ENCODE results near the gene MRPL24. TPM values are rescaled to one million over a fixed set of nuclear protein-coding genes. Genes with fewer than 3 reads are reported as not detected.

MRPL24 gene
- total and polyA plus RNA-seq, 2 of the 4 experiments (the other 2 are of a cell fraction) = 68.8 to 99.5 TPM

GRCh38 chr1:156712626-156713025, 28.3 kb downstream of the MRPL24 start:
- 0 out of 2 replicates have a peak overlapping the region, but pooled peaks have one; percentile 22 for H2BK120ac ChIP-seq (ENCODE audit: low read depth, low read length)
- H3K23ac ChIP-seq (ENCODE audit: low read depth, low read length) = no peak overlapping the region
- H4K8ac ChIP-seq (ENCODE audit: low read depth in 2 of 2, low read length in 2 of 2) = no peak overlapping the region
- in situ Hi-C loops (cut with MboI; ENCODE audit: low sequenced_read_pairs) (no loop called here), intact Hi-C loops (cut with micrococcal nuclease) (no loop called here), dilution Hi-C loops (cut with HindIII; ENCODE audit: low sequenced_read_pairs, unreplicated experiment) (no loop called here)
- BruUV-seq (replicated peaks) = no TSS peak
- 30% methylated on average over 1 of the region's 3 CpGs; no CpG with 5 or more reads in 1 of the 2 experiments for WGBS, 2 experiments (ENCODE audit: extremely low coverage in 2 of 2, insufficient read length in 1 of 2)
- no peaks in the 10 kb centered on the region for H3K27me3 ChIP-seq (ENCODE audit: control insufficient read depth, insufficient read depth, low read length)
- H3K9me3 ChIP-seq (ENCODE audit: control insufficient read depth, insufficient read depth, low read length) = no peaks in the 10 kb centered on the region
- ChIA-PET CTCF (interaction anchor here (0.5 to 4.4 kb wide), 3 partner anchors 11 to 23 kb away, joined by 3 to 24 read pairs (median 18); no protein-coding TSS in a partner anchor), POLR2A (ENCODE audit: unreplicated experiment) (no interaction called here)
- peak overlapping the region; percentile 30 for H3K4ac ChIP-seq (ENCODE audit: low read depth, low read length)
- ATAC-seq (ENCODE audit: low read depth) (no peak), DNase-seq (no peak)
- H3K4me1 ChIP-seq (ENCODE audit: control insufficient read depth, insufficient read depth, low read length) = peaks cover 22% of the 10 kb centered on the region
- no peak overlapping the region for H3K4me3 ChIP-seq (ENCODE audit: insufficient read depth, low read depth, low read length)
- H3K9ac ChIP-seq (ENCODE audit: low read depth, low read length) = no peak overlapping the region
- no peak overlapping the region; the same call in 1 of the 2 replicates for H4K91ac ChIP-seq (ENCODE audit: insufficient read depth, low read depth, low read length)
- H4K20me1 ChIP-seq (ENCODE audit: insufficient read depth, low read length) = no peaks in the 10 kb centered on the region
- no peak overlapping the region for H4K5ac ChIP-seq (ENCODE audit: low read depth, low read length)
- H2BK20ac ChIP-seq (ENCODE audit: low read depth, low read length) = 0 out of 2 replicates have a peak overlapping the region, but pooled peaks have one; percentile 41
- H2AK9ac ChIP-seq (replicated peaks; ENCODE audit: low read depth, low read length, poor library complexity) = peak overlapping the region; percentile 85
- H3K14ac ChIP-seq (replicated peaks; ENCODE audit: low read depth, low read length) = no peak overlapping the region
- H3K27ac ChIP-seq (ENCODE audit: insufficient read depth, low read length) = no peak overlapping the region
- H3K56ac ChIP-seq (ENCODE audit: extremely low read depth, insufficient read depth, low read length) = no peak overlapping the region
- H3K79me1 ChIP-seq (ENCODE audit: low read depth in 1 of 2, low read length in 2 of 2) = 0 out of 4 replicates have a peak, but pooled peaks cover 0 to 4% of the 10 kb centered on the region in 2 experiments
- TF ChIP-seq MAFK (IDR thresholded peaks at IDR 0.05; ENCODE audit: low read depth, low read length) (no peak), BHLHE40 (IDR thresholded peaks at IDR 0.05; ENCODE audit: low read depth, low read length) (no peak), CEBPB (IDR thresholded peaks at IDR 0.05; ENCODE audit: low read depth, low read length) (no peak), NFE2L2 (IDR thresholded peaks at IDR 0.05; ENCODE audit: low read depth, low read length) (no peak)
- H2BK15ac ChIP-seq (ENCODE audit: low read depth, low read length) = no peak overlapping the region
- no peak overlapping the region for H3K4me2 ChIP-seq (ENCODE audit: low read depth, low read length)
- H2BK5ac ChIP-seq (ENCODE audit: low read depth, low read length, poor library complexity, severe bottlenecking) = no peak overlapping the region
- no peaks in the 10 kb centered on the region; the same call in 1 of the 2 replicates for H3K36me3 ChIP-seq (ENCODE audit: control insufficient read depth, insufficient read depth, low read length)
- peak overlapping the region; percentile 29; the same call in 1 of the 2 replicates for H2AK5ac ChIP-seq (ENCODE audit: low read depth, low read length)
- H3K18ac ChIP-seq (ENCODE audit: low read depth, low read length) = no peak overlapping the region
- peaks cover 3% of the 10 kb centered on the region; the same call in 1 of the 2 replicates for H3K9me1 ChIP-seq (ENCODE audit: insufficient read depth, low read length)
- no peak overlapping the region for H2AFZ ChIP-seq (replicated peaks; ENCODE audit: low read length, poor library complexity)

All from IMR-90 (cell line).